NB4 (cell line): Measurements from ENCODE around the gene LIPA.

Source experiments
- DNase-seq: peaks from one replicate; pipeline ENCODE4 v3.0.0; 2010; ENCODE audit warnings: low read depth
- H3K4me3 ChIP-seq: one replicate; pipeline ENCODE4 v1.5.1; 2011; ENCODE audit warnings: mild to moderate bottlenecking, low read depth, low read length, moderate library complexity
- MYC ChIP-seq: IDR thresholded peaks from 2 replicates; pipeline ENCODE4 v1.6.1; 2011; ENCODE audit warnings: low read depth, low read length
- POLR2A ChIP-seq: IDR thresholded peaks from 2 replicates; pipeline ENCODE4 v1.6.1; 2011; ENCODE audit warnings: mild to moderate bottlenecking; ENCODE audit not compliant: insufficient read length; ENCODE audit errors: extremely low read depth
- TF ChIP-seq, protein P1 (sequence below): IDR thresholded peaks from 2 replicates; pipeline ENCODE4 v1.6.1; 2011; ENCODE audit warnings: low read depth, low read length
- TF ChIP-seq, protein P2 (sequence below): IDR thresholded peaks from one replicate; pipeline ENCODE4 v1.5.1; 2012; ENCODE audit warnings: low read depth, low read length

Gene LIPA

GRCh38 chr10:89266721-89267453 lies 15.3 kb upstream of the LIPA start:
- no peak overlapping the region for H3K4me3 ChIP-seq
- DNase-seq, result no peak

GRCh38 chr10:89263531-89263930 lies 12.0 kb upstream of the LIPA start:
- TF ChIP-seq POLR2A (no peak), MYC (no peak)
- TF ChIP-seq, protein P1, sequence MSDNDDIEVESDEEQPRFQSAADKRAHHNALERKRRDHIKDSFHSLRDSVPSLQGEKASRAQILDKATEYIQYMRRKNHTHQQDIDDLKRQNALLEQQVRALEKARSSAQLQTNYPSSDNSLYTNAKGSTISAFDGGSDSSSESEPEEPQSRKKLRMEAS, result no peak
- TF ChIP-seq, protein P2, sequence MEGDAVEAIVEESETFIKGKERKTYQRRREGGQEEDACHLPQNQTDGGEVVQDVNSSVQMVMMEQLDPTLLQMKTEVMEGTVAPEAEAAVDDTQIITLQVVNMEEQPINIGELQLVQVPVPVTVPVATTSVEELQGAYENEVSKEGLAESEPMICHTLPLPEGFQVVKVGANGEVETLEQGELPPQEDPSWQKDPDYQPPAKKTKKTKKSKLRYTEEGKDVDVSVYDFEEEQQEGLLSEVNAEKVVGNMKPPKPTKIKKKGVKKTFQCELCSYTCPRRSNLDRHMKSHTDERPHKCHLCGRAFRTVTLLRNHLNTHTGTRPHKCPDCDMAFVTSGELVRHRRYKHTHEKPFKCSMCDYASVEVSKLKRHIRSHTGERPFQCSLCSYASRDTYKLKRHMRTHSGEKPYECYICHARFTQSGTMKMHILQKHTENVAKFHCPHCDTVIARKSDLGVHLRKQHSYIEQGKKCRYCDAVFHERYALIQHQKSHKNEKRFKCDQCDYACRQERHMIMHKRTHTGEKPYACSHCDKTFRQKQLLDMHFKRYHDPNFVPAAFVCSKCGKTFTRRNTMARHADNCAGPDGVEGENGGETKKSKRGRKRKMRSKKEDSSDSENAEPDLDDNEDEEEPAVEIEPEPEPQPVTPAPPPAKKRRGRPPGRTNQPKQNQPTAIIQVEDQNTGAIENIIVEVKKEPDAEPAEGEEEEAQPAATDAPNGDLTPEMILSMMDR, result no peak
- no peak for DNase-seq
- no peak overlapping the region for H3K4me3 ChIP-seq

More at GRCh38 chr10:89266721-89267453, 15.3 kb upstream of the LIPA start:
- TF ChIP-seq POLR2A (no peak), MYC (no peak)
- TF ChIP-seq, protein P2, result no peak
- TF ChIP-seq, protein P1, result no peak

DNA sequence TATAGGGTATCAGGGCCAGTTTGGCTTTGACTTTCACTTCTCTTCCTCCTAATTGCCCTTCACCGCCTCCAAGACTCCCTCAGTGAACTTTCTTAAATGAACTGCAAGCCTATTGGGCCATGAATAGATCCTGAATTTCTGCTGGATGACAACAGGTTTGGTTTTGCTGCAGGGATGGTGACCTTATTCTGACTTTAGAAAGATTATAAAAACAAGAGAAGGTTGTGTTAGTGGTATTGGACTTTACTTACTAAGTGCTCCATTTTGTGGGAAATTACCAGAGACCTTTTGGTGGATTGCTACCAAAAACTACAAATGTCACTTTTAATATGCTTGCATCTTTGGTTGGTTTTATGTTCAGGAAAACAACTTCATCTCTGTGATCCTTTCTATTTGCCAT lies 11.5 kb upstream of the LIPA start:
- DNase-seq, result no peak
- TF ChIP-seq, protein P1, result no peak
- TF ChIP-seq MYC (no peak), POLR2A (no peak)
- TF ChIP-seq, protein P2, result no peak
- no peak overlapping the region for H3K4me3 ChIP-seq

DNA sequence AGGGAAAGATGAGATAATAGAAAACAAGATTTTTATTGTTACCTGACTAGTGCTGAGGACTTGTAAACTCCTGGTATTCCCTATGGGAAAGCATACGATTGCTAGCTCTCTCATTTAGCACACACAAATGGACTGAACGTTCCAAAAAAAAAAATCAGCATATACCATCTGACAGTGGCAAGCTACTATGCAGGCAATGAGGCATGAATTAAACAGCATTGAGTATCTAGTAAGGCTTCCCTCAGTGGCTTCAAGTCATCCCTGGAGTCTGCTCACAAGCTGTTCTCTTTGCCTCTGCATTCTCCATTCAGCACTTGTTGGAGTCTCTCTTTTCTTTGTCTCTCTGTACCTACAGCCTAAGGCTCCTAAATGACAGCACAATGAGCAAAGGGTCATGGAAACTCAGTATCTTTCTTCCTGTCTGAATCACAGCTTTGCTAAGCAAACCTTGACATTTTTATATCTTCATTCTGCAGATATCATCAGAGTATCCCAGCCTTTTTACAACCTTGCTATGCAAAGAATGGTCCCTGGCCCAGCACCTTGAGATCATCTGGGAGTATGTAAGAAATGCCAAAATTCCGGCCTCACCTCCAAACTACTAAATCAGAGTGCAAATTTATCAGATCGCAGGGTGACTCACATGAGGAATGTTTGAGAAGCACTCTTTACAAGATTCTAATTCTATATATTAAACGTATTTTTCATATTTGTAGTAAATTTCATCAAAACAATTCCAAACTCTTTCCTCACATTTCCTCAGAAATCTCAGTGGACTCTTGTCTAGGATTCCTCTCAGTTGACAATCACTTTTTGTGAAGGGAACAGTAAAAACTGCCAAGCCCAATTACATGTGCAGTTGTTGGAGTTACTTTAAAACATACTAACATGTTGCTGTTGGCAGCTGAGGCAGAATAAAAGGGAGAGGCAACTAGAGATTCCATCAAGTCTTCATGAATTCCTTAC lies 10.8 kb upstream of the LIPA start:
- H3K4me3 ChIP-seq, result no peak overlapping the region
- TF ChIP-seq POLR2A (no peak), MYC (no peak)
- TF ChIP-seq, protein P1, result no peak
- TF ChIP-seq, protein P2, result no peak
- no peak for DNase-seq

DNA sequence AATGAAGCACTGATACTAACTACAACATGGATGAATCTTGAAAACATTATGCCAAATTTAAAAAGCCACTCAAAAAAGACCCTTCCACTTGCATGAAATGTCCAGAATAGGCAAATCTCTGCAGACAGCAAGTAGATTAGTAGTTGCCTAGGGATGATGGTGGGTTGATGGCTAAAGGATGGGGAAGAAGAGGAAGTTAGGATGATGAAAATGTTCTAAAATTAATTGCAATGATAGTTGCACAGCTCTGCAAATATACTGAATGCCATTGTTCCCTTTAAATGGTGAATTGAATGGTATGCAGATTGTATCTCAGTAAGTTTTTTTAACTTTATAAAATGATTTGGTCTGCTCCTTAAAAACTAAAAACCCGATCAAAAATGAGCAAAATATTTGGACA lies 7.3 kb upstream of the LIPA start:
- H3K4me3 ChIP-seq, result no peak overlapping the region
- TF ChIP-seq, protein P1, result no peak
- no peak for TF ChIP-seq POLR2A
- TF ChIP-seq MYC, result no peak
- no peak for DNase-seq

GRCh38 chr10:89257581-89257980 lies 6.0 kb upstream of the LIPA start:
- TF ChIP-seq, protein P2, result no peak
- TF ChIP-seq MYC (no peak), POLR2A (no peak)
- DNase-seq, result no peak
- no peak overlapping the region for H3K4me3 ChIP-seq
